Fibroblast of peridontal ligament (primary cell): ENCODE measurements around the gene ZBTB2.
A peak's percentile ranks its signal among the peaks of the same experiment; 100 is the strongest.
"Not testable (repeated sequence)": the region's sequence is repeated elsewhere in the genome, so short reads cannot be mapped to it uniquely, and the experiment has no call there.

Experiments used
- DNase-seq: peaks from one replicate; pipeline ENCODE4 v3.0.0-alpha.2; 2010; ENCODE audit errors: extremely low read depth

Gene ZBTB2

DNA sequence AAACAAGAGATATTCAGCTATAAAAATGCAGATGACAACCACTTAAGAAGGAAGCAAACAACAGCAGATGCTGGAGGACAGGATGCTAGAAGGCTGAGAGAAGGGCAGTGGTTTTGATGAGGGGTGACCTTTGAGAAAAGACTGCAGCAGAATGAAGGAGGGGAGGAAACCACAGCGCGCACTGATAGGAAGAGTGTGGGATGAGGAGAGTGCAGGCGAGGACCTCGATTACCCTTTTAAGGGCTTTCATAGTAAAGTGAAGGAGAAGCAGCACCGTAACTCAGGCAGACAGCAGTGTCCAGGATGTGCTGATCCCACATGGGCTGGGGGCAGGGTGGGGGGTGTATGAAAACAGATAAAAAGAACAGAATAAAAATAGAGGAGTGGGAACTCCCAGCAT, 19.2 kb downstream of the ZBTB2 start:
- no peak for DNase-seq

DNA sequence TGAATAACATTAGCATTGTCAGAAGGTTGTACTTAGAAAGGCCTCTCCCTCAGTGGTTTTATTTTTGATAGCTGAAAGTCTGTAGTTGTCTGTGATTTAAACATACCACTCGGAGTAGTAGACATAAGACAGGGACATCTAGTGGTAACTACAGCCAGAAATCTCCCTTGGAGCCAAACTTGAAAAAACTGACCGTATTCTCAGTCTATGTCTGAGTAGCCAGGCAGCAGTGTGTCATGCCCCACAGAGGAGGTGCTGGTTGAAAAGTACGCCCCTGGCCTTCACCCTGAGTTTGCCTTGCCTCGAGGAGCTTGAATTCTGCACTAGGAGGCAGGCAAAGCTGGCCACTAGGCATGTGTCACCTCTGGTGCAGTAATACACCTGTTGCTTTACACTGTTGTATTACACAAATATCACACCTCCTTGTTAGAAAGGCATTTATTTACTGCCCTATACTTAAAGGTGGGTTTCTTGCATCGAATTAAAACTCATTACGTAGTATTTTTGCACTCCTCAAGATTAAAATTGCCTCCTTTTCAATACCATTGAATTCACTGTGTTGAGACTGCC, 20.8 kb downstream of the ZBTB2 start:
- peak; percentile 51 for DNase-seq

DNA sequence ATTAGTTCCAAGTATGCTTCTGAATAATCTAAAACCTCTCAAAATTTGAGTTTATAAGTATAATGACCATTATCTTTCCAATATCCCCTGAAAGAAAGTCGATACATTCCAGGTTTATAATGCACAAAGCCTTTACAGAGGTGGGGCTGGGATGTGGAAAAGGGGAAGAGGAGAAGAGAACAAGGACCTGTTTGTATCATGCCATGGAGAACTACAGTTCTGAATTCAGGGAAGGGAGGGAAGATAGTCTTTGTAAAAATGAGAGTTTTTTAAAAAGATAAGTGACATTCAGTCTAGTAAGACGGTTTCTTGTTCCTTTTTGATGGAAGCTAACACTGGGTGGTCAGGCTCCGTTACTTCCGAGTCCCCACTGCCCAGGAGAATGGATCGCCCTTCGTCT, 26.1 kb downstream of the ZBTB2 start:
- DNase-seq, result no peak

DNA sequence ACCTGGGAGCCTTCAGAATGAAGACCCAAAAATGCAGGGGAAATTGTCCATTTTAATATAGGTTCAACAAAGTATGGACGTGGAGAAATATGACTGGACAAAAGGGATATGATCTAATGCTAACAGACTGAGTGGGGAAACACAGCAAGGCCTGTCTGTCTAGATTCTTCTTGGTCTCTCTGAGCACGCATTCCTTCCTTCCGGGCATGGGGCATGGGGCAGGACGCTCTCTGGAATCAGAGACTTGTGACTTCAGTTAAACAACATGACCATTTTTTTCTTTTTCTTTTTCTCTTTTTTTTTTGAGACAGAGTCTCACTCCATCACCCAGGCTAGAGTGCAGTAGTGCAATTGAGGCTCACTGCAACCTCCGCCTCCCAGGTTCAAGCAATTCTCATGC, 31.9 kb downstream of the ZBTB2 start:
- no peak for DNase-seq

DNA sequence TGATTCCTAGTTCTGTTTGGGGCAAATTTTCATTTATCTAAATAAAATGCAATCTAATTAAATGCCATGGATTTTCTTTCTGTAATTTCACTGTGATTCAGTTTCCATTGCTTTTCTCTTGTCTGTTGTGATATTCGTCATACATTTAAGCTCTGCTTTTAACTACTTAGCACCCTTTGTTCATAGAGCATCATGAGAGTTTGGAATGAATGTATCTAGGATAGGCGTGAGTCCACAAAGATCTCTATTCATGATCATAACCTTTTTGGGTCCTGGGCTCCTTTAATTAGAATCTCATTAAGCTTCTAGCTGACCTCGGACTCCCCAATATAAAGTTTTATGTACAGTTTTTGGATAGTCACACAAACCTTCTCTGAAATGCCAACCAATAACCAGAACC, 32.9 kb downstream of the ZBTB2 start:
- DNase-seq, result no peak

DNA sequence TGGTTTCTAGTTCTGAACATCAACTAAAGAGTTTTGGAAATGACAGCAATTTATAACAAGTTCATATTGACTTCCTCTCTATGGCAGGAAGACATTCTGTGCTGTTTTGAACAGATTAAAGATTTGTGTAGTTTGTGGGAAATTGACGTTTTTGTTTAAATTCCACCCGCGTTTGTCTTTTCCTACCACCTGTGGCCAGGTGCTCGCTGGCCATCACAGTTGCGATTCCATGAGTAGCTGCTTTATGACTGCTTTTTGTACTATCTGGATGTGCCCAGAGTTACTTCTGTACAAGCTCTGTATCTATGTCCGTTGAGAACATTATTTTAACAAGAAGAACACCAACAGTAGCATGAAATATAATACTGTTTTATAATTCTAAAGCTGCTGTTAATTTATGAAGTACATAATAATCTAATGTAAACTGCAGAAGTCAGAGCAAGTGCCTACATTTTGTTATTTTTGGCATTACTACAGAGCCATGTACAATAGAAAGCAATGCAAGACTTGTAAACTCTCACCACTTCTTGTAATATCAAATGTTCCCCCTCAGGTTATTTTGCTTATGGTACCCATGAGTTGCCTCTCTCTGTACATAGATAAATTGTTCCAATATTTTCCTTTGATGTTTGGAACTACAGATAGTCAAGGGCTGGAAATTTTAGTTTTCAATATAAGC, 33.5 kb downstream of the ZBTB2 start:
- DNase-seq, result no peak

DNA sequence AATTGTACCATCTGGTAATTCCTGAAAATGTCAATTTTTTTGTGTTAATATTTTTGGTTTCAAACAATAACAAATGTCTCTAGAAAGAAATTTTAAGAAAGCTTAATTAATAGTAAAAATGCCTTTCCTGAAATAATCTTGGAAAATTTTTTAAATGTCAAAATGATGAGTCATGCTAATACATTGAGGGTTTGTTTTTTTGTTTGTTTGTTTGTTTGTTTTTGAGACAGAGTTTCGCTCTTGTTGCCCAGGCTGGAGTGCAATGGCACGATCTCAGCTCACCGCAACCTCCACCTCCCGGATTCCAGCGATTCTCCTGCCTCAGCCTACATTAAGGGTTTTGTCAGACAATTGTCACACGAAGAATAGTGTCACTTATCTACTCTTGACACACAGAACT, 34.4 kb downstream of the ZBTB2 start:
- not testable (repeated sequence) for DNase-seq

DNA sequence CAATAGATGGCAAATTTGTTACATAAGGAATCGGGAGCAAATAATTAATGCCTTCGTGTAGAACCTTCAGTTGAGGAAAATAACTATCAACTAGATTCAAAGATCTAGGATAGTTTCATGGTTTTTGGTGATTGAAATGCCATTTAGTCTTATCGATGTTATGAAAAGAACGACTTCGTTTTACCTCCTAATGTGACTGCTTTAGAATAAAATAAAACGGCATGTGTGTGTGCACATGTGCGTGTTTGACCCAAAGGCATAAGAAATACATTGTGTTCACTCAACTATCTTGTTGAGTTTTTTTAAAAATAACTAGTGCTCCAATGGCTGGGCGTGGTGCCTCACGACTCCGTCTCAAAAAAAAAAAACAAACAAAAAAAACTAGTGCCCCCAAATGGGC, 37.6 kb downstream of the ZBTB2 start:
- DNase-seq, result no peak

DNA sequence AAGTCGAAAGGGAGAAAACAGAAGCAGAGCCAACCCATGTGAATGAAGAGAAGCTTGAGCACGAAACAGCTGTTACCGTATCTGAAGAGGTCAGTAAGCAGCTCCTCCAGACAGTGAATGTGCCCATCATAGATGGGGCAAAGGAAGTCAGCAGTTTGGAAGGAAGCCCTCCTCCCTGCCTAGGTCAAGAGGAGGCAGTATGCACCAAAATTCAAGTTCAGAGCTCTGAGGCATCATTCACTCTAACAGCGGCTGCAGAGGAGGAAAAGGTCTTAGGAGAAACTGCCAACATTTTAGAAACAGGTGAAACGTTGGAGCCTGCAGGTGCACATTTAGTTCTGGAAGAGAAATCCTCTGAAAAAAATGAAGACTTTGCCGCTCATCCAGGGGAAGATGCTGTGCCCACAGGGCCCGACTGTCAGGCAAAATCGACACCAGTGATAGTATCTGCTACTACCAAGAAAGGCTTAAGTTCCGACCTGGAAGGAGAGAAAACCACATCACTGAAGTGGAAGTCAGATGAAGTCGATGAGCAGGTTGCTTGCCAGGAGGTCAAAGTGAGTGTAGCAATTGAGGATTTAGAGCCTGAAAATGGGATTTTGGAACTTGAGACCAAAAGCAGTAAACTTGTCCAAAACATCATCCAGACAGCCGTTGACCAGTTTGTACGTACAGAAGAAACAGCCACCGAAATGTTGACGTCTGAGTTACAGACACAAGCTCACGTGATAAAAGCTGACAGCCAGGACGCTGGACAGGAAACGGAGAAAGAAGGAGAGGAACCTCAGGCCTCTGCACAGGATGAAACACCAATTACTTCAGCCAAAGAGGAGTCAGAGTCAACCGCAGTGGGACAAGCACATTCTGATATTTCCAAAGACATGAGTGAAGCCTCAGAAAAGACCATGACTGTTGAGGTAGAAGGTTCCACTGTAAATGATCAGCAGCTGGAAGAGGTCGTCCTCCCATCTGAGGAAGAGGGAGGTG, 38.7 kb downstream of the ZBTB2 start:
- no peak for DNase-seq

DNA sequence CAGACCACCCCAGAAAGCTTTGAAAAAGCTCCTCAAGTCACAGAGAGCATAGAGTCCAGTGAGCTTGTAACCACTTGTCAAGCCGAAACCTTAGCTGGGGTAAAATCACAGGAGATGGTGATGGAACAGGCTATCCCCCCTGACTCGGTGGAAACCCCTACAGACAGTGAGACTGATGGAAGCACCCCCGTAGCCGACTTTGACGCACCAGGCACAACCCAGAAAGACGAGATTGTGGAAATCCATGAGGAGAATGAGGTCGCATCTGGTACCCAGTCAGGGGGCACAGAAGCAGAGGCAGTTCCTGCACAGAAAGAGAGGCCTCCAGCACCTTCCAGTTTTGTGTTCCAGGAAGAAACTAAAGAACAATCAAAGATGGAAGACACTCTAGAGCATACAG, 39.6 kb downstream of the ZBTB2 start:
- no peak for DNase-seq

DNA sequence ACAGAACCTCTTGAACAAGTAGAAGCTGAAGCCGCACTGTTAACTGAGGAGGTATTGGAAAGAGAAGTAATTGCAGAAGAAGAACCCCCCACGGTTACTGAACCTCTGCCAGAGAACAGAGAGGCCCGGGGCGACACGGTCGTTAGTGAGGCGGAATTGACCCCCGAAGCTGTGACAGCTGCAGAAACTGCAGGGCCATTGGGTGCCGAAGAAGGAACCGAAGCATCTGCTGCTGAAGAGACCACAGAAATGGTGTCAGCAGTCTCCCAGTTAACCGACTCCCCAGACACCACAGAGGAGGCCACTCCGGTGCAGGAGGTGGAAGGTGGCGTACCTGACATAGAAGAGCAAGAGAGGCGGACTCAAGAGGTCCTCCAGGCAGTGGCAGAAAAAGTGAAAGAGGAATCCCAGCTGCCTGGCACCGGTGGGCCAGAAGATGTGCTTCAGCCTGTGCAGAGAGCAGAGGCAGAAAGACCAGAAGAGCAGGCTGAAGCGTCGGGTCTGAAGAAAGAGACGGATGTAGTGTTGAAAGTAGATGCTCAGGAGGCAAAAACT, 40.1 kb downstream of the ZBTB2 start:
- no peak for DNase-seq

DNA sequence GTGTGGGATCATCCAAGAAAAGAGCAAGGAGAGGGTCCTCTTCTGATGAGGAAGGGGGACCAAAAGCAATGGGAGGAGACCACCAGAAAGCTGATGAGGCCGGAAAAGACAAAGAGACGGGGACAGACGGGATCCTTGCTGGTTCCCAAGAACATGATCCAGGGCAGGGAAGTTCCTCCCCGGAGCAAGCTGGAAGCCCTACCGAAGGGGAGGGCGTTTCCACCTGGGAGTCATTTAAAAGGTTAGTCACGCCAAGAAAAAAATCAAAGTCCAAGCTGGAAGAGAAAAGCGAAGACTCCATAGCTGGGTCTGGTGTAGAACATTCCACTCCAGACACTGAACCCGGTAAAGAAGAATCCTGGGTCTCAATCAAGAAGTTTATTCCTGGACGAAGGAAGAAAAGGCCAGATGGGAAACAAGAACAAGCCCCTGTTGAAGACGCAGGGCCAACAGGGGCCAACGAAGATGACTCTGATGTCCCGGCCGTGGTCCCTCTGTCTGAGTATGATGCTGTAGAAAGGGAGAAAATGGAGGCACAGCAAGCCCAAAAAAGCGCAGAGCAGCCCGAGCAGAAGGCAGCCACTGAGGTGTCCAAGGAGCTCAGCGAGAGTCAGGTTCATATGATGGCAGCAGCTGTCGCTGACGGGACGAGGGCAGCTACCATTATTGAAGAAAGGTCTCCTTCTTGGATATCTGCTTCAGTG, 40.8 kb downstream of the ZBTB2 start:
- DNase-seq, result no peak

DNA sequence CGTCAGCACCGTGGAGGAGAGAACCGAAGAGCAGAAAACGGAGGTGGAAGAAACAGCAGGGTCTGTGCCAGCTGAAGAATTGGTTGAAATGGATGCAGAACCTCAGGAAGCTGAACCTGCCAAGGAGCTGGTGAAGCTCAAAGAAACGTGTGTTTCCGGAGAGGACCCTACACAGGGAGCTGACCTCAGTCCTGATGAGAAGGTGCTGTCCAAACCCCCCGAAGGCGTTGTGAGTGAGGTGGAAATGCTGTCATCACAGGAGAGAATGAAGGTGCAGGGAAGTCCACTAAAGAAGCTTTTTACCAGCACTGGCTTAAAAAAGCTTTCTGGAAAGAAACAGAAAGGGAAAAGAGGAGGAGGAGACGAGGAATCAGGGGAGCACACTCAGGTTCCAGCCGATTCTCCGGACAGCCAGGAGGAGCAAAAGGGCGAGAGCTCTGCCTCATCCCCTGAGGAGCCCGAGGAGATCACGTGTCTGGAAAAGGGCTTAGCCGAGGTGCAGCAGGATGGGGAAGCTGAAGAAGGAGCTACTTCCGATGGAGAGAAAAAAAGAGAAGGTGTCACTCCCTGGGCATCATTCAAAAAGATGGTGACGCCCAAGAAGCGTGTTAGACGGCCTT, 41.6 kb downstream of the ZBTB2 start:
- DNase-seq, result no peak

DNA sequence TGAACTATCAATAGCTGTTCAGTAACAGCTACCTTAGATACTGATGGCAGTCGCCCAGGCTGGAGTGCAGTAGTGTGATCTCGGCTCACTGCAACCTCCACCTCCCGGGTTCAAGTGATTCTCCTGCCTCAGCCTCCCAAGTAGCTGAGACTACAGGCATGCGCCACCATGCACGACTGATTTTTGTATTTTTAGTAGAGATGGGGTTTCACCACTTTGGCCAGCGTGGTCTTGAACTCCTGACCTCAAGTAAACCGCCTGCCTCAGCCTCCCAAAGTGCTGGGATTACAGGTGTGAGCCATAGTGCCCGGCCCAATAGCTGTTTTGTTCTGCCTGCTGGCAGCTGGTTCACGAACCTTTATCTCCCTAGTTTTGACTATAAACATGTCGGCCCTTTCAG, 48.6 kb downstream of the ZBTB2 start:
- DNase-seq, result not testable (repeated sequence)

DNA sequence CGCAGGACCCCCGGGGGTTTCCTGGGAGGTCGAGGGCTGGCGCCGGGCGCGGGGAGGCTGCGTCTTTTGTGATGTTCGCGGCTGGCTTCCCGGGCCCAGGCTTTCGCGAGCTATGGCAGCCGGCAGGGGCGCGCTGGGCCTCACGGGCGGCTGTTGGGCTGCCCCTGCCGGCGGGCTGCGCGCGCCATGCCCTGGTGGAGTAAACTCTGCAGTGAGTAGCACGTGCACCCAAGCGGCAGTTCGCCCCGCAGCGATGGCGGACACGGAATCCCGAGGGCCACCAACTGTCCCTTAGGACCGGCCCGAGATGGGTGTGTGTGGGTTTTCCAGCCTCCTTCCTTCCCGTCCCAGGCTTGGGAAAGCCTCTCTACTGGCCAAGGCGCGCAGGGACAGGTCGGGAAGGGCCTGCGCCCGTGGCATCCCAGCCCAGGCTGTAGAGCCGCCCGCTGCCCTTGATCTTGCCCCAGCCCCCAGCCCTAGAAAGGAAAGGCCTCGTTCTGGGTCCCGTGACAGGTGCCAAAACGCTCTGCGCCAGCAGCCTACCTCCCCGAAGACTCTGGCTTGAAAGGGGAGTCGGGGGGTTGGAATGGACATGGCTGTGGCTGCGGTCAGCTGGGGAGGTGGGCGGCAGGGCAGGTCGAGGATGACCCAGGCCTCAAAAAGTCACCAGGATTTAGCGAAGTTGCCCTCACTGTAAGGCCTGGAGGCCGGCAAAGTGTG, 49.7 kb downstream of the ZBTB2 start:
- DNase-seq, result no peak

DNA sequence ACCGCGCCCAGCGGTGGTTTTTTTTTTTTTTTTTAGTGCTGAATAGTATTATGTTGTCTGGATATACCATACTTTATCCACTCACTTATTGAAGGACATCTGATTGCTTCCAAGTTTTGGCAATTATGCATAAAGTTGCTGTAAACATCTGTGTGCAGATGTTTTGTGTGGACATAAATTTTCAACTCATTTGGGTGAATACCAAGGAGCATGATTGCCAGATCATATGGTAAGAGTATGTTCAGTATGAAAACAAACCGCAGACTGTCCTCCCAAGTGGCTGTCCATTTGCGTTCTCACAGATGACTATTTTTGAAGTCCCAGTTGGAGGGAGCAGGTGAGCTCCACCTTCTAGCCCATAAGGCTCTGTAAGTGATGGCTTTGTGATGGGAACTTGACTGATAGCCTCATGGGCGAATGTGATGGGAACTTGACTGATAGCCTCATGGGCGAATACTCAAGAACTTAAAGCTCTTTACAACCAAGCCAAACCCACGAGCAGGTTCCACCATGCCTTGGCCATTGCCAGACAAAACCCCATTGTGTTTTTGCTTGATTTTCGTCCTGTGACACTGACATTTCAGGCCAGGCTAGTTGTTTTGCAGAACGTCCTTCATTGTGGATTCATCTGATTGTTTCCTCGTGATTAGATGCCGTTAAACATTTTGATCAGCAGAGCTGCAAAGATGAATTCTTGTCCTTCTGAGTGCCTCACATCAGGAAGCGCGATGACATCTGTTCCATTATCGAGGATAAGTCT, 51.0 kb downstream of the ZBTB2 start:
- DNase-seq, result no peak

DNA sequence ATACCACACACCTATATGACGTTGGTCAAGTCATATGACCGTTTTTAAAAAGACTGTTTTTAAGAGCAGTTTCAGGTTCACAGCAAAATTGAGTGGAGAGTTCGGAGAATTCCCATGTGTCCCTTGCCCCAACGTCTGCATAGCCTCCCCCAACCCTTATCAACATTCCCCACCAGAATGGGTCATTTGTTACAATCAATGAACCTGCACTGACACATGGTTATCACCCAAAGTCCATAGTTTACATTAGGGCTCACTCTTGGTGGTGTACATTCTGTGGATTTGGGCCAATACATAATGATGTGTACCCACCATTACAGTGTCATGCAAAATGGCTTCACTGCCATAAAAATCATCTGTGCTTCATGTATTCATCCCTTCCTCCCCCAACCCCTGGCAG, 52.0 kb downstream of the ZBTB2 start:
- no peak for DNase-seq

DNA sequence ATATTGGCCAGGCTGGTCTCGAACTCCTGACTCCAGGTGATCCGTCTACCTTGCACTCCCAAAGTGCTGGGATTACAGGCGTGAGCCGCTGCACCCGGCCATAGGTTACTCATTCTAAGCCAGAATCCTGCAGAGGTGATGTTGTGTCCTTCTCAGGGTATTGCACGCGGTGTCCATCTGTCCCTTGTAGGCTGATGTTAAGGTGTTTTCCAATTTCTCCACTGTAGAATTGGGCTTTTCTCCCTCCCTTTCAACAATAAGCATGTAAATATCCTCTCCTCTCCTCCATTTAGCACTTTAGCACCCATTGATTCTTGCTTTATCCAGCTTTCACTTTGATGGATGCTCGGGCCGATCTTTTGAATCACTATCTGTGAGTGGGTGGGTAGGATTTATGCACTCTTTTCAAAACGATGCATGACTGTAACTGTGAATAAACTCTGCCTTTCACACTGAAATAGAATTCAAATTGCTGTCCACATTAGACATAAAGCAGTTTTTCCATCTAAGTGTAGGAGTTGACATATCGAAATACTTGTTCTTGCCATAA, 52.6 kb downstream of the ZBTB2 start:
- no peak for DNase-seq

DNA sequence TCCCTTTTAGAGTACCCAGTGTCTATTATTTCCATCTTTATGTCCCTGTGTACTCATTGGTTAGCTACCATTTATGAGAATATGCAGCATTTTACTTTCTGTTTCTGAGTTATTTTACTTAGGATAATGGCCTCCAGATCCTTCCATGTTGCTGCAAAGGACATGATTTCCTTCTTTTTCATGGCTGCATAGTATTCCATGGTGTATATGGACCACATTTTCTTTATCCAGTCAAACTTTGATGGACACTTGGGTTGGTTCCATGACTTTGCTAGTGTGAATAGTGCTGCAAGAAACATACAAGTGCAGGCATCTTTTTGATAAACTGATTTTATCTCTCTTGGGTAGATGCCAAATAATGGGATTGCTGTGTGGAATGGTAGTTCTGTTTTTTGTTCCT, 55.4 kb downstream of the ZBTB2 start:
- DNase-seq, result no peak
